Body of pancreas (tissue), 4 donors: Measurements from ENCODE around the gene GCSH. TPM values are rescaled to one million over a fixed set of nuclear protein-coding genes. Genes with fewer than 3 reads are reported as not detected.

Source experiments
- ATAC-seq: fragments of 150-250 bp; one replicate; pipeline ENCODE4 v1.9.1; 2016
- DNase-seq, 4 donors: peaks; one replicate each; pipeline ENCODE4 v3.0.0-alpha.2; 2019
- H3K27ac ChIP-seq, 4 donors: fragments of 200-600 bp; sonication (generic); 1 replicate in 3 of 4; 2 replicates in 1 of 4; pipeline versions ENCODE4 v1.5.1 to v1.6.1; 2016 to 2019; ENCODE audit warnings: mild to moderate bottlenecking in 1 of 4, mixed read lengths in 1 of 4, moderate library complexity in 1 of 4
- H3K27me3 ChIP-seq, 2 donors: fragments of 200-600 bp; sonication (generic); one replicate each; pipeline ENCODE4 v1.6.0; 2016; ENCODE audit warnings: mild to moderate bottlenecking in 1 of 2
- H3K36me3 ChIP-seq, 2 donors: fragments of 200-600 bp; sonication (generic); replicated peaks in 1 of 2; 2 replicates each; pipeline ENCODE4 v1.5.1; 2016; ENCODE audit warnings: low read depth in 2 of 2; ENCODE audit not compliant: insufficient read depth in 1 of 2
- H3K4me1 ChIP-seq: fragments of 200-600 bp; sonication (generic); one replicate; pipeline ENCODE4 v1.6.0; 2016
- H3K4me3 ChIP-seq, 2 donors: fragments of 200-600 bp; sonication (generic); 1 replicate in 1 of 2; 2 replicates in 1 of 2; pipeline ENCODE4 v1.5.1; 2016 to 2019
- H3K9me3 ChIP-seq, 3 donors: fragments of 200-600 bp; sonication (generic); 1 replicate in 2 of 3; 2 replicates in 1 of 3; pipeline ENCODE4 v1.5.1; 2016
- CTCF ChIP-seq, 7 experiments: fragments of 450-650 bp in 4 of 7; fragments of 200-600 bp in 3 of 7; sonication (generic) in 3 of 7; IDR thresholded peaks; one replicate each; pipeline ENCODE4 v1.5.1; 2016 to 2019; ENCODE audit warnings: antibody characterized with exemption in 7 of 7
- POLR2A ChIP-seq, 3 donors: fragments of 450-650 bp; IDR thresholded peaks; one replicate each; pipeline ENCODE4 v1.6.1; 2016; ENCODE audit warnings: antibody characterized with exemption in 3 of 3, mild to moderate bottlenecking in 2 of 3
- WGBS, 2 donors: methylation state at CpG; one replicate each; pipeline ENCODE4 v1.1.5; 2017; 5-methylcytosine and 5-hydroxymethylcytosine counted together
- intact Hi-C: fragments of 100-400 bp; cut with DNase I; formaldehyde crosslinking; loops from one replicate; pipeline ENCODE4 v1.15.1; 2023
- total RNA-seq, 2 donors: library from RNA; depleted of rRNA; stranded (reverse); fragments of >200 nt; gene quantifications; one replicate each; pipeline ENCODE4 v1.1.0, GENCODE V29; 2016

GCSH gene
- total RNA-seq, 2 donors from 2014 or later, result 7.3 to 17.8 TPM

GRCh38 chr16:81080233-81080632 is 16.0 kb downstream of the GCSH start:
- peaks cover 5% of the 10 kb centered on the region for H3K4me1 ChIP-seq
- ATAC-seq (no peak), DNase-seq (no peak)
- H3K36me3 ChIP-seq, result no peaks in the 10 kb centered on the region
- H3K9me3 ChIP-seq, result no peaks in the 10 kb centered on the region
- TF ChIP-seq POLR2A (IDR thresholded peaks at IDR 0.05) (no peak), CTCF (IDR thresholded peaks at IDR 0.05) (no peak)
- no peaks in the 10 kb centered on the region for H3K27me3 ChIP-seq
- H3K4me3 ChIP-seq, result no peak overlapping the region
- WGBS, 2 donors, result 88 to 97% methylated on average over 1 of the region's 1 CpG
- no peak overlapping the region for H3K27ac ChIP-seq
- intact Hi-C loops, result no loop called here

GRCh38 chr16:81077076-81077940 is 18.9 kb downstream of the GCSH start, which contains the start of gene C16orf46:
Gene C16orf46 (minus strand): TSS chr16:81077238. CDS start chr16:81063955, 13,283 bp downstream.
- WGBS, 2 donors, result 2 to 10% methylated on average over 18 to 56 of the region's 59 CpGs
- no peaks in the 10 kb centered on the region for H3K9me3 ChIP-seq
- intact Hi-C loops, result no loop called here
- peak; percentile 89 to 97 (median 96) for TF ChIP-seq POLR2A (IDR thresholded peaks at IDR 0.05)
- no peak for TF ChIP-seq CTCF (IDR thresholded peaks at IDR 0.05)
- no peaks in the 10 kb centered on the region for H3K27me3 ChIP-seq
- peaks cover 5% of the 10 kb centered on the region for H3K4me1 ChIP-seq
- DNase-seq (peak; percentile 98 to 99 (median 98)), ATAC-seq (peak; percentile 98)
- H3K4me3 ChIP-seq, result peak within 1 kb of the TSS; percentile 53 to 59
- H3K27ac ChIP-seq, result peak within 1 kb of the TSS; percentile 90 to 95 (median 92)
- no peaks in the 10 kb centered on the region for H3K36me3 ChIP-seq

GRCh38 chr16:81076566-81077075 is 19.6 kb downstream of the GCSH start:
- Histone ChIP-seq H3K36me3 (no peaks in the 10 kb centered on the region), H3K4me1 (peaks cover 5% of the 10 kb centered on the region), H3K4me3 (peak overlapping the region; percentile 53 to 59), H3K9me3 (no peaks in the 10 kb centered on the region), H3K27me3 (no peaks in the 10 kb centered on the region), H3K27ac (peak overlapping the region; percentile 90 to 95 (median 92))
- ATAC-seq, result peak; percentile 86
- TF ChIP-seq POLR2A (IDR thresholded peaks at IDR 0.05) (no peak), CTCF (IDR thresholded peaks at IDR 0.05) (no peak)
- intact Hi-C loops, result no loop called here
- peak; percentile 86 to 93 (median 90) for DNase-seq
- WGBS, 2 donors, result 0 to 1% methylated on average over 23 to 26 of the region's 27 CpGs

- Histone ChIP-seq H3K36me3 (no peaks in the 10 kb centered on the region), H3K9me3 (no peaks in the 10 kb centered on the region), H3K27me3 (no peaks in the 10 kb centered on the region), H3K4me3 (no peak overlapping the region), H3K4me1 (peaks cover 5% of the 10 kb centered on the region), H3K27ac (no peak overlapping the region)
- intact Hi-C loops, result no loop called here
- ATAC-seq (no peak), DNase-seq (no peak)
- TF ChIP-seq CTCF (IDR thresholded peaks at IDR 0.05), result no peak
- TF ChIP-seq POLR2A (IDR thresholded peaks at IDR 0.05), result no peak
- 65 to 66% methylated on average over 5 of the region's 5 CpGs for WGBS, 2 donors
Observed at GRCh38 chr16:81073560-81074330, 22.4 kb downstream of the GCSH start.
